MCF 10A (cell line): Measurements from ENCODE around the gene COA8. TPM values are rescaled to one million over a fixed set of nuclear protein-coding genes. Genes with fewer than 3 reads are reported as not detected.

Experiments
- BruUV-seq: library from RNA; stranded (reverse); fragments of 400-500 nt; replicated peaks from 2 replicates; lab custom pipeline; 2021; lab: Mats Ljungman, UMichigan
- CTCF ChIA-PET: fragments of 300-600 bp; sonication (Branson Sonifier 250); formaldehyde crosslinking; extraction: SDS; loops from one replicate; lab custom pipeline; 2021; ENCODE audit warnings: antibody characterized with exemption, inconsistent platforms; lab: Yijun Ruan, JAX
- POLR2A ChIA-PET: fragments of 300-600, 350-650 bp; sonication (Branson Sonifier 250); formaldehyde crosslinking; extraction: SDS; loops from one replicate; lab custom pipeline; 2020; ENCODE audit warnings: antibody characterized with exemption, inconsistent platforms; lab: Yijun Ruan, JAX
- DNase-seq: peaks from one replicate; pipeline ENCODE4 v3.0.0-alpha.2; 2018; ENCODE audit not compliant: unreplicated experiment
- H3K27ac Mint-ChIP-seq: one replicate; pipeline ENCODE4 v1.8.0; 2022; ENCODE audit warnings: mild to moderate bottlenecking, low read depth, mixed read lengths; ENCODE audit not compliant: unreplicated experiment
- H3K27me3 Mint-ChIP-seq: one replicate; pipeline ENCODE4 v1.8.0; 2022; ENCODE audit warnings: mixed read lengths; ENCODE audit not compliant: insufficient read depth, unreplicated experiment
- H3K36me3 Mint-ChIP-seq: one replicate; pipeline ENCODE4 v1.8.0; 2022; ENCODE audit warnings: mild to moderate bottlenecking, moderate library complexity, mixed read lengths; ENCODE audit not compliant: insufficient read depth, unreplicated experiment
- H3K4me1 Mint-ChIP-seq: one replicate; pipeline ENCODE4 v1.8.0; 2022; ENCODE audit warnings: mixed read lengths; ENCODE audit not compliant: insufficient read depth, unreplicated experiment
- H3K4me3 Mint-ChIP-seq: one replicate; pipeline ENCODE4 v1.8.0; 2022; ENCODE audit warnings: mild to moderate bottlenecking, moderate library complexity, mixed read lengths; ENCODE audit not compliant: unreplicated experiment
- H3K9me3 Mint-ChIP-seq: one replicate; pipeline ENCODE4 v1.8.0; 2022; ENCODE audit warnings: mixed read lengths; ENCODE audit not compliant: unreplicated experiment
- CTCF ChIP-seq: fragments of 200-600 bp; IDR thresholded peaks from one replicate; pipeline ENCODE4 v1.8.0; 2022; ENCODE audit warnings: antibody characterized with exemption, mild to moderate bottlenecking; ENCODE audit not compliant: unreplicated experiment
- intact Hi-C: fragments of 100-400 bp; cut with micrococcal nuclease; formaldehyde crosslinking; loops from 2 replicates; pipeline ENCODE4 v1.14.1; 2022
- total RNA-seq: library from RNA; stranded (reverse); gene quantifications from 2 replicates; pipeline ENCODE4 v1.2.3, GENCODE V29; 2022

COA8 gene
- total RNA-seq, 1 experiment from 2014 or later: 68.9 TPM

GRCh38 chr14:103556946-103557758 lies 5.6 kb upstream of the COA8 start:
- POLR2A ChIA-PET: interaction anchor here (0.9 to 4.0 kb wide), 5 partner anchors 17 to 160 kb away, joined by 3 to 19 read pairs (median 6); partner anchors contain the start of gene TRMT61A
- Mint-ChIP-seq H3K9me3 (no peaks in the 10 kb centered on the region), H3K27ac (no peak overlapping the region), H3K4me3 (no peak overlapping the region), H3K36me3 (peaks cover 62% of the 10 kb centered on the region), H3K4me1 (peaks cover 35% of the 10 kb centered on the region), H3K27me3 (no peaks in the 10 kb centered on the region)
- no peak for DNase-seq
- TF ChIP-seq CTCF: no peak
- BruUV-seq: no TSS peak
- CTCF ChIA-PET: interaction anchor here (0.6 to 1.5 kb wide), 7 partner anchors 10 to 217 kb away, joined by 3 to 6 read pairs (median 3); partner anchors contain the start of gene TRMT61A
- intact Hi-C loops: no loop called here

GRCh38 chr14:103558071-103558882 lies 4.5 kb upstream of the COA8 start:
- Mint-ChIP-seq H3K4me3 (no peak overlapping the region), H3K4me1 (peaks cover 26% of the 10 kb centered on the region), H3K27ac (peak overlapping the region; percentile 16), H3K9me3 (no peaks in the 10 kb centered on the region), H3K36me3 (peaks cover 58% of the 10 kb centered on the region), H3K27me3 (no peaks in the 10 kb centered on the region)
- no TSS peak for BruUV-seq
- intact Hi-C loops: no loop called here
- TF ChIP-seq CTCF: no peak
- CTCF ChIA-PET: interaction anchor here (0.9 to 1.5 kb wide), 3 partner anchors 9 to 39 kb away, joined by 3 to 4 read pairs (median 3); partner anchors contain the start of gene TRMT61A
- POLR2A ChIA-PET: interaction anchor here (0.6 to 4.0 kb wide), 4 partner anchors 18 to 598 kb away, joined by 4 to 19 read pairs (median 8); partner anchors contain the start of gene TRMT61A
- no peak for DNase-seq

- BruUV-seq: no TSS peak
- intact Hi-C loops: no loop called here
- CTCF ChIA-PET: interaction anchor here (0.6 to 1.2 kb wide), 2 partner anchors 16 to 17 kb away, joined by 3 to 7 read pairs; no protein-coding TSS in a partner anchor
Observed at GRCh38 chr14:103559766-103560165, 3.0 kb upstream of the COA8 start.

More at GRCh38 chr14:103559766-103560165, 3.0 kb upstream of the COA8 start:
- no peak for TF ChIP-seq CTCF
- H3K9me3 Mint-ChIP-seq: no peaks in the 10 kb centered on the region
- no peak for DNase-seq
- H3K27ac Mint-ChIP-seq: peak overlapping the region; percentile 85
- H3K36me3 Mint-ChIP-seq: peaks cover 49% of the 10 kb centered on the region
- H3K27me3 Mint-ChIP-seq: no peaks in the 10 kb centered on the region
- peaks cover 24% of the 10 kb centered on the region for H3K4me1 Mint-ChIP-seq
- POLR2A ChIA-PET: interaction anchor here (0.9 to 5.2 kb wide), 3 partner anchors 10 to 69 kb away, joined by 3 to 63 read pairs (median 19); partner anchors contain the start of genes KLC1 and TRMT61A
- no peak overlapping the region for H3K4me3 Mint-ChIP-seq
